MM.1S (cell line): ENCODE results near the gene MAPK4.

Experiments
- DNase-seq: peaks from one replicate; pipeline ENCODE4 v3.0.0-alpha.2; 2015
- H2AFZ ChIP-seq: fragments of 300-600 bp; sonication (generic); 2 replicates; pipeline ENCODE4 v1.6.0; 2016; ENCODE audit warnings: antibody characterized with exemption, low read length
- H3F3A ChIP-seq: fragments of 300-600 bp; sonication (generic); 2 replicates; pipeline ENCODE4 v1.6.1; 2016; ENCODE audit warnings: mild to moderate bottlenecking, antibody characterized with exemption, low read length, moderate library complexity, mixed read lengths; ENCODE audit not compliant: insufficient read depth
- H3K27ac ChIP-seq: fragments of 300-600 bp; sonication (generic); 2 replicates; pipeline ENCODE4 v1.5.1; 2016; ENCODE audit warnings: mild to moderate bottlenecking, low read length
- H3K27me3 ChIP-seq: fragments of 300-600 bp; sonication (generic); replicated peaks from 2 replicates; pipeline ENCODE4 v1.6.0; 2016; ENCODE audit warnings: low read length; ENCODE audit not compliant: insufficient read depth
- H3K36me3 ChIP-seq: fragments of 300-600 bp; sonication (generic); replicated peaks from 2 replicates; pipeline ENCODE4 v1.6.1; 2016; ENCODE audit warnings: mild to moderate bottlenecking, low read length, mixed read lengths; ENCODE audit not compliant: insufficient read depth
- H3K4me1 ChIP-seq: fragments of 300-600 bp; sonication (generic); 2 replicates; pipeline ENCODE4 v1.6.1; 2016; ENCODE audit warnings: low read length, mixed read lengths
- H3K4me2 ChIP-seq: fragments of 300-600 bp; sonication (generic); 2 replicates; pipeline ENCODE4 v1.6.0; 2016; ENCODE audit warnings: low read depth, low read length
- H3K4me3 ChIP-seq: fragments of 300-600 bp; sonication (generic); 2 replicates; pipeline ENCODE4 v1.5.1; 2016; ENCODE audit warnings: low read length, mixed read lengths
- H3K79me2 ChIP-seq: fragments of 300-600 bp; sonication (generic); 2 replicates; pipeline ENCODE4 v1.6.1; 2016; ENCODE audit warnings: mixed run types, low read length, mixed read lengths
- H3K9ac ChIP-seq: fragments of 300-600 bp; sonication (generic); 2 replicates; pipeline ENCODE4 v1.6.1; 2016; ENCODE audit warnings: low read length, mixed read lengths
- H3K9me2 ChIP-seq: fragments of 300-600 bp; sonication (generic); replicated peaks from 2 replicates; pipeline ENCODE4 v1.6.1; 2016; ENCODE audit warnings: mild to moderate bottlenecking, low read length, mixed read lengths; ENCODE audit not compliant: insufficient read depth
- H3K9me3 ChIP-seq: fragments of 300-600 bp; sonication (generic); replicated peaks from 2 replicates; pipeline ENCODE4 v1.6.1; 2016; ENCODE audit warnings: mild to moderate bottlenecking, low read length, mixed read lengths; ENCODE audit not compliant: insufficient read depth
- H4K20me1 ChIP-seq: fragments of 300-600 bp; sonication (generic); 2 replicates; pipeline ENCODE4 v1.6.1; 2016; ENCODE audit warnings: mild to moderate bottlenecking, low read length, moderate library complexity, mixed read lengths; ENCODE audit not compliant: insufficient read depth
- EZH2 ChIP-seq: fragments of 300-600 bp; sonication (generic); optimal IDR thresholded peaks from 2 replicates; pipeline ENCODE3; 2017; ENCODE audit warnings: low read depth, mild to moderate bottlenecking, antibody characterized with exemption, low read length, mixed read lengths
- EZH2phosphoT487 ChIP-seq: fragments of 300-600 bp; sonication (generic); IDR thresholded peaks from 2 replicates; pipeline ENCODE4 v1.6.1; 2018; ENCODE audit warnings: antibody characterized with exemption, low read length
- TF ChIP-seq, protein P1 (sequence below): fragments of 300-600 bp; sonication (generic); IDR thresholded peaks from 2 replicates; pipeline ENCODE4 v1.5.1; 2016; ENCODE audit warnings: antibody characterized with exemption, low read length, mixed read lengths

MAPK4 gene

GRCh38 chr18:50647792-50648191, 87.9 kb downstream of the MAPK4 start:
- no peaks in the 10 kb centered on the region for H3F3A ChIP-seq
- no peaks in the 10 kb centered on the region for H3K79me2 ChIP-seq
- H3K9ac ChIP-seq, result no peak overlapping the region
- no peak overlapping the region for H3K4me2 ChIP-seq
- no peaks in the 10 kb centered on the region for H3K9me3 ChIP-seq
- no peaks in the 10 kb centered on the region for H3K4me1 ChIP-seq
- TF ChIP-seq, protein P1, sequence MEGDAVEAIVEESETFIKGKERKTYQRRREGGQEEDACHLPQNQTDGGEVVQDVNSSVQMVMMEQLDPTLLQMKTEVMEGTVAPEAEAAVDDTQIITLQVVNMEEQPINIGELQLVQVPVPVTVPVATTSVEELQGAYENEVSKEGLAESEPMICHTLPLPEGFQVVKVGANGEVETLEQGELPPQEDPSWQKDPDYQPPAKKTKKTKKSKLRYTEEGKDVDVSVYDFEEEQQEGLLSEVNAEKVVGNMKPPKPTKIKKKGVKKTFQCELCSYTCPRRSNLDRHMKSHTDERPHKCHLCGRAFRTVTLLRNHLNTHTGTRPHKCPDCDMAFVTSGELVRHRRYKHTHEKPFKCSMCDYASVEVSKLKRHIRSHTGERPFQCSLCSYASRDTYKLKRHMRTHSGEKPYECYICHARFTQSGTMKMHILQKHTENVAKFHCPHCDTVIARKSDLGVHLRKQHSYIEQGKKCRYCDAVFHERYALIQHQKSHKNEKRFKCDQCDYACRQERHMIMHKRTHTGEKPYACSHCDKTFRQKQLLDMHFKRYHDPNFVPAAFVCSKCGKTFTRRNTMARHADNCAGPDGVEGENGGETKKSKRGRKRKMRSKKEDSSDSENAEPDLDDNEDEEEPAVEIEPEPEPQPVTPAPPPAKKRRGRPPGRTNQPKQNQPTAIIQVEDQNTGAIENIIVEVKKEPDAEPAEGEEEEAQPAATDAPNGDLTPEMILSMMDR, result no peak
- TF ChIP-seq EZH2phosphoT487 (no peak), EZH2 (no peak)
- no peak overlapping the region for H2AFZ ChIP-seq
- H3K36me3 ChIP-seq, result no peaks in the 10 kb centered on the region
- no peaks in the 10 kb centered on the region for H4K20me1 ChIP-seq
- no peaks in the 10 kb centered on the region for H3K27me3 ChIP-seq
- no peak overlapping the region for H3K27ac ChIP-seq
- no peak overlapping the region for H3K4me3 ChIP-seq
- no peaks in the 10 kb centered on the region for H3K9me2 ChIP-seq
- DNase-seq, result no peak

- Histone ChIP-seq H3K9me2 (no peaks in the 10 kb centered on the region), H3K27ac (no peak overlapping the region), H3K36me3 (no peaks in the 10 kb centered on the region), H2AFZ (no peak overlapping the region), H4K20me1 (no peaks in the 10 kb centered on the region), H3F3A (no peaks in the 10 kb centered on the region), H3K9me3 (no peaks in the 10 kb centered on the region), H3K27me3 (no peaks in the 10 kb centered on the region), H3K79me2 (no peaks in the 10 kb centered on the region), H3K4me3 (no peak overlapping the region), H3K9ac (no peak overlapping the region), H3K4me1 (no peaks in the 10 kb centered on the region), H3K4me2 (no peak overlapping the region)
- DNase-seq, result no peak
- TF ChIP-seq, protein P1, result no peak
- TF ChIP-seq EZH2, result no peak
- TF ChIP-seq EZH2phosphoT487, result no peak
These were observed 89.9 kb downstream of the MAPK4 start for GRCh38 chr18:50649821-50650220.

DNA sequence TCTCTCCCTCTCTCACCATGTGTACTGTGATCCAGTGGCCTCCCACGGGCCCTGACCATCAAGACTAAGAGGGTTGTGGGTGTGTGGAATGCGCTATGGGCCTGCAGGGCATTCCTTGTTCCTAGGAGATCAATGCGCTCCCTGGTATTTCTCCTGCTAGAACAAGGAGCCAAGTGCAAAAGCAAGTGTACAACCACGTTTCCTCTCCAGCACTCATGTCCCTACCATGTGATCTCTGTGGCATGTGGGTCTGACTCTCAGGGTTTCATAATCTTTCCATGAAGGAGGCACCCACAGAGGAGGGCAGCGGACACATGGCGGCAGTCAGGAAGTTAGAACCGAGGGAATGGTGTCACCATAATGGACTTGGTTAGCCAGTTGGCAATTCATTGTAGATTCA, 91.4 kb downstream of the MAPK4 start:
- no peaks in the 10 kb centered on the region for H3K36me3 ChIP-seq
- no peaks in the 10 kb centered on the region for H4K20me1 ChIP-seq
- H3K4me3 ChIP-seq, result no peak overlapping the region
- H3K9me3 ChIP-seq, result no peaks in the 10 kb centered on the region
- H3K9me2 ChIP-seq, result no peaks in the 10 kb centered on the region
- H2AFZ ChIP-seq, result no peak overlapping the region
- no peak for TF ChIP-seq EZH2phosphoT487
- TF ChIP-seq, protein P1, result no peak
- TF ChIP-seq EZH2, result no peak
- no peaks in the 10 kb centered on the region for H3F3A ChIP-seq
- no peak overlapping the region for H3K27ac ChIP-seq
- no peaks in the 10 kb centered on the region for H3K27me3 ChIP-seq
- H3K4me2 ChIP-seq, result no peak overlapping the region
- no peak for DNase-seq
- no peaks in the 10 kb centered on the region for H3K4me1 ChIP-seq
- no peaks in the 10 kb centered on the region for H3K79me2 ChIP-seq
- H3K9ac ChIP-seq, result no peak overlapping the region
